GM12872 (cell line): Measurements from ENCODE around the gene RPRML.

Source experiments
- TF ChIP-seq, protein P1 (sequence below): IDR thresholded peaks from 3 replicates; pipeline ENCODE4 v1.5.1; 2011; ENCODE audit warnings: low read depth, mild to moderate bottlenecking, low read length, moderate library complexity; ENCODE audit not compliant: insufficient read depth

Gene RPRML

DNA sequence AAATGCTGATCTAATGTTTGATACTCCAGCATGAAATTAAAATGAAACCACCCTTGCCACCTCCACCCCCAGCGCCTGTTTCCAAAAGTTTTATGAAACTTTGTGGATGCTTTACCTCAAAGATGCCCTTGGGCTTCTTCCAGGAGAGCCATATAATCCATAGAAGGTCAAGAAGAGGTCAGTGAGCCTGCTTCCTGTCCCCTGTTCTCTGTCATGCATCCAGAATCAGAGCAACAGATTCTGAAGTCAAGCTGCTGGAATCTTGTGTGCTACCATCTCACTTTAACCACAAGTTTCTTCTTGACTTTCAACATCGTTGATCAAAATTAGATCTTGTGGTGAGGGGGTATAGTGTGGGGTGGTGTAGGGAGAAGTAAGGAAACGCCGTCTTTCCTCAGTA is 47.5 kb downstream of the RPRML start:
- TF ChIP-seq, protein P1, sequence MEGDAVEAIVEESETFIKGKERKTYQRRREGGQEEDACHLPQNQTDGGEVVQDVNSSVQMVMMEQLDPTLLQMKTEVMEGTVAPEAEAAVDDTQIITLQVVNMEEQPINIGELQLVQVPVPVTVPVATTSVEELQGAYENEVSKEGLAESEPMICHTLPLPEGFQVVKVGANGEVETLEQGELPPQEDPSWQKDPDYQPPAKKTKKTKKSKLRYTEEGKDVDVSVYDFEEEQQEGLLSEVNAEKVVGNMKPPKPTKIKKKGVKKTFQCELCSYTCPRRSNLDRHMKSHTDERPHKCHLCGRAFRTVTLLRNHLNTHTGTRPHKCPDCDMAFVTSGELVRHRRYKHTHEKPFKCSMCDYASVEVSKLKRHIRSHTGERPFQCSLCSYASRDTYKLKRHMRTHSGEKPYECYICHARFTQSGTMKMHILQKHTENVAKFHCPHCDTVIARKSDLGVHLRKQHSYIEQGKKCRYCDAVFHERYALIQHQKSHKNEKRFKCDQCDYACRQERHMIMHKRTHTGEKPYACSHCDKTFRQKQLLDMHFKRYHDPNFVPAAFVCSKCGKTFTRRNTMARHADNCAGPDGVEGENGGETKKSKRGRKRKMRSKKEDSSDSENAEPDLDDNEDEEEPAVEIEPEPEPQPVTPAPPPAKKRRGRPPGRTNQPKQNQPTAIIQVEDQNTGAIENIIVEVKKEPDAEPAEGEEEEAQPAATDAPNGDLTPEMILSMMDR: no peak

DNA sequence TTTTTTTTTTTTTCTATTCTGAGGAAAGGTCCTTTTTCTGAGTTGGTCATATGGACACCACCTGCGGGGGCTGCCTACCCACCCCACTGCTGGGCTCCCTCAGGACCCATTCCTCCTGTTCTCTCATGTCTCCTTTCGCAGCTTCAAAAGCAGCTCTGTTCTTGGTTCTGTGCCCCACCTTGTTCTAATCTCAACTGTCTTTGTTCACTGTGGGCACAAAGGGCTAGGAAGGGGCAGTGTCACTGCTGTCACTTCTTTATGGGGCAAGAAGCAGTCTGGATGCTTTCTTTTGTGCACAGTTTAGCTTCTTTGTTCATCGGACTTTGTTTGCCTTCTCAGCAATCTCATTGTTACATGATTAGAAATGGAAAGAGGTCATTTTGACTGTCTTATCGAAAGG is 49.0 kb downstream of the RPRML start:
- TF ChIP-seq, protein P1: no peak

DNA sequence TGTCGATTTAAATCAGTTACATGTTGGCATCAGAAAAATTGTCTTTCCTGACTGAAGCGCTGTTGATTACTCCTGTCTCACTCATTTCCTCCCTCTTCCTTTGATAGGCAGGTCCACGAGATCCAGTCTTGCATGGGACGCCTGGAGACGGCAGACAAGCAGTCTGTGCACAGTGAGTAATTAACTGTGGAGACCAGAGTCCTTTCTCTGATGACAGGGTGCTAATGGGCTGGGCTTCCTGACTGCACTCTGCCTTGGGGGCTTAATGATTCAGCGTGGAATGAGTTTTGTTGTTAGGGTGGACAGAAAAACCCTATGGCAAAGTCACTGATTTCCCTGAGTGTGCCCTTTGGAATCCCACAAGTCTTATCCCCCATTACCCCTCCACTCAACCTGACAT is 49.6 kb downstream of the RPRML start:
- TF ChIP-seq, protein P1: no peak

DNA sequence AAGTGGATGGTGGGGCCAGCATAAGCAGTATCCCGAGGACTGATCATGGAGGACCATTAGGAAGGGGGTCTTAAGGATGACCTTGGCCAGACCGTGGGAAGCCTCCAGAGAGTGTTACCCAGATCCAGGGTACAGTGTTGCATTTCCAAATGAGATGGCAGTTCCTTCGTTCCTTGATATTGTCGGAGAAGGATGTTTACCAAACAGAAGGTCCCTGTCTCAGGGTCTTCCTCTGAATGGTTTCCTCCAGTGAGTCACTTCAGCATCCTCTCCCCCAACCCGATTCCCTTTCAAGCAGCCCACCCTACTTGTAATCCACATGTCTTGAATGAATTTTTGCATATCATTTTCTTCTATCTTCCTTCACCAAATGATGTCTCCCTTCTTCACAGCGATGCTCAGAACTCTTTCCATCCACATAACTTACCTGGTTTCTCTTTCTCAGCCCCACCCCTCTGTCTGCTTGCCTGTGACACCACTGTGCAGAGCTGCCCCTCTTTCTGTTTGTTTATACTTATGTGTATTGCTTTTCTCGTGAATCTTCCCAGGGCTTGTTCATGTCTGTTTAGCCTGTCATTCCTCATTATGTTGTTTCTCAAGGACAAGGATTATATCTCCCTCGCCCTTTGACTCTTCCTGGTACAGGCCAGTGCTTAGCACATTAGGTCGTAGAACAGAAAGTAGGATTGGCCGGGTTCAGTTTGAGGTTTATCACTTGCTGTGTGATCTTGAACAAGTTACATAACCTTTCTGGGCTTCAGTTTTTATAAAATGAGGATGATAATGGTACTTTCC is 50.4 kb downstream of the RPRML start:
- TF ChIP-seq, protein P1: no peak
